ENCODE results near the gene PRUNE2. TPM values are rescaled to one million over a fixed set of nuclear protein-coding genes. Genes with fewer than 3 reads are reported as not detected.
"Not testable (repeated sequence)": the region's sequence is repeated elsewhere in the genome, so short reads cannot be mapped to it uniquely, and the experiment has no call there.

Gene PRUNE2
- total RNA-seq, 2 experiments from 2014 or later, result not detected

- intact Hi-C loops (cut with DNase I, micrococcal nuclease), result no loop called here
- TF ChIP-seq, protein P1, sequence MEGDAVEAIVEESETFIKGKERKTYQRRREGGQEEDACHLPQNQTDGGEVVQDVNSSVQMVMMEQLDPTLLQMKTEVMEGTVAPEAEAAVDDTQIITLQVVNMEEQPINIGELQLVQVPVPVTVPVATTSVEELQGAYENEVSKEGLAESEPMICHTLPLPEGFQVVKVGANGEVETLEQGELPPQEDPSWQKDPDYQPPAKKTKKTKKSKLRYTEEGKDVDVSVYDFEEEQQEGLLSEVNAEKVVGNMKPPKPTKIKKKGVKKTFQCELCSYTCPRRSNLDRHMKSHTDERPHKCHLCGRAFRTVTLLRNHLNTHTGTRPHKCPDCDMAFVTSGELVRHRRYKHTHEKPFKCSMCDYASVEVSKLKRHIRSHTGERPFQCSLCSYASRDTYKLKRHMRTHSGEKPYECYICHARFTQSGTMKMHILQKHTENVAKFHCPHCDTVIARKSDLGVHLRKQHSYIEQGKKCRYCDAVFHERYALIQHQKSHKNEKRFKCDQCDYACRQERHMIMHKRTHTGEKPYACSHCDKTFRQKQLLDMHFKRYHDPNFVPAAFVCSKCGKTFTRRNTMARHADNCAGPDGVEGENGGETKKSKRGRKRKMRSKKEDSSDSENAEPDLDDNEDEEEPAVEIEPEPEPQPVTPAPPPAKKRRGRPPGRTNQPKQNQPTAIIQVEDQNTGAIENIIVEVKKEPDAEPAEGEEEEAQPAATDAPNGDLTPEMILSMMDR (IDR thresholded peaks at IDR 0.05), result no peak
- Mint-ChIP-seq H3K27me3 (no peaks in the 10 kb centered on the region), H3K9me3 (no peaks in the 10 kb centered on the region), H3K4me1 (ENCODE audit: low read depth) (no peaks in the 10 kb centered on the region), H3K4me3 (no peak overlapping the region), H3K36me3 (ENCODE audit: low read depth) (no peaks in the 10 kb centered on the region), H3K27ac (no peak overlapping the region)
- no peaks in the 10 kb centered on the region for H3K36me3 ChIP-seq (ENCODE audit: insufficient read depth, low read length)
- ChIA-PET CTCF (no interaction called here), POLR2A (no interaction called here)
- H3K4me1 ChIP-seq (ENCODE audit: insufficient read depth, low read length), result no peaks in the 10 kb centered on the region
- no peak for ATAC-seq (ENCODE audit: poor library complexity)
- H3K4me3 ChIP-seq (ENCODE audit: low read length), result no peak overlapping the region
- no peaks in the 10 kb centered on the region for H3K27me3 ChIP-seq (ENCODE audit: control insufficient read depth in 1 of 2, insufficient read depth in 2 of 2, low read length in 2 of 2)
- no peak overlapping the region for H3K27ac ChIP-seq (ENCODE audit: low read depth in 1 of 2, low read length in 2 of 2)
- no peaks in the 10 kb centered on the region for H3K9me3 ChIP-seq (ENCODE audit: control insufficient read depth in 1 of 2, insufficient read depth in 1 of 2, low read length in 2 of 2)
- DNase-seq, result no peak
Observed at GRCh38 chr9:76676857-76677256, 229.1 kb downstream of the PRUNE2 start.

- TF ChIP-seq, protein P1 (IDR thresholded peaks at IDR 0.05), result no peak
Observed at GRCh38 chr9:76667521-76667957, 238.4 kb downstream of the PRUNE2 start.

GRCh38 chr9:76665966-76666365 lies 239.9 kb downstream of the PRUNE2 start:
- H3K4me1 ChIP-seq (ENCODE audit: insufficient read depth, low read length); H3K9me3 Mint-ChIP-seq; H3K9me3 ChIP-seq (ENCODE audit: control insufficient read depth in 1 of 2, insufficient read depth in 1 of 2, low read length in 2 of 2); H3K4me1 Mint-ChIP-seq (ENCODE audit: low read depth); H3K27ac Mint-ChIP-seq; intact Hi-C loops (cut with DNase I, micrococcal nuclease); H3K27ac ChIP-seq (ENCODE audit: low read depth in 1 of 2, low read length in 2 of 2); CTCF ChIA-PET; H3K36me3 ChIP-seq (ENCODE audit: insufficient read depth, low read length); POLR2A ChIA-PET; H3K27me3 ChIP-seq (ENCODE audit: control insufficient read depth in 1 of 2, insufficient read depth in 2 of 2, low read length in 2 of 2); H3K4me3 Mint-ChIP-seq; ATAC-seq (ENCODE audit: poor library complexity); H3K36me3 Mint-ChIP-seq (ENCODE audit: low read depth); H3K4me3 ChIP-seq (ENCODE audit: low read length); H3K27me3 Mint-ChIP-seq; DNase-seq: not testable (repeated sequence)

More at GRCh38 chr9:76667521-76667957, 238.4 kb downstream of the PRUNE2 start:
- Mint-ChIP-seq H3K36me3 (ENCODE audit: low read depth) (no peaks in the 10 kb centered on the region), H3K27ac (no peak overlapping the region), H3K9me3 (no peaks in the 10 kb centered on the region), H3K27me3 (no peaks in the 10 kb centered on the region), H3K4me1 (ENCODE audit: low read depth) (no peaks in the 10 kb centered on the region), H3K4me3 (no peak overlapping the region)
- POLR2A ChIA-PET, result no interaction called here
- no peak overlapping the region for H3K4me3 ChIP-seq (ENCODE audit: low read length)
- peaks cover 2% of the 10 kb centered on the region for H3K4me1 ChIP-seq (ENCODE audit: insufficient read depth, low read length)
- DNase-seq (no peak), ATAC-seq (ENCODE audit: poor library complexity) (no peak)
- H3K36me3 ChIP-seq (ENCODE audit: insufficient read depth, low read length), result no peaks in the 10 kb centered on the region
- intact Hi-C loops (cut with DNase I, micrococcal nuclease), result no loop called here
- H3K27me3 ChIP-seq (ENCODE audit: control insufficient read depth in 1 of 2, insufficient read depth in 2 of 2, low read length in 2 of 2), result no peaks in the 10 kb centered on the region
- no peak overlapping the region for H3K27ac ChIP-seq (ENCODE audit: low read depth in 1 of 2, low read length in 2 of 2)
- H3K9me3 ChIP-seq (ENCODE audit: control insufficient read depth in 1 of 2, insufficient read depth in 1 of 2, low read length in 2 of 2), result no peaks in the 10 kb centered on the region
- CTCF ChIA-PET, result no interaction called here

DNA sequence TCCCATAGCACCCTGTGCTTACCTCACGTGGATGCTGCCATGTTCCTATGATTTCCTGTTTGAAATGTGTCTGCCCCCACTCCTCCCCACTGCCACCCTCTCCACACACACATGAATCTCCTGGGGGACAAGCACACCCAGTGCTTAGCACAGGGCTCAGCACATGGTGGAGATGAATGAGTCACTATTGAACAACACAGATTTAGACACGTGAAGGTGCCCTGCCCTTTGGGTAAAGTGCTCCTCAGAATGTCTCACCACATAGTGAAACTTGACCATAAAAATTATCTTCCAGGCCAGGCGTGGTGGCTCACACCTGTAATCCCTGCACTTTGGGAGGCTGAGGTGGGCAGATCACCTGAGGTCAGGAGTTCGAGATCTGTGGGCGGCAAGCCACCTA lies 240.5 kb downstream of the PRUNE2 start:
- Mint-ChIP-seq H3K4me1 (ENCODE audit: low read depth) (no peaks in the 10 kb centered on the region), H3K36me3 (ENCODE audit: low read depth) (no peaks in the 10 kb centered on the region), H3K9me3 (no peaks in the 10 kb centered on the region), H3K27me3 (no peaks in the 10 kb centered on the region), H3K4me3 (no peak overlapping the region), H3K27ac (no peak overlapping the region)
- no peak for DNase-seq
- Histone ChIP-seq H3K4me3 (ENCODE audit: low read length) (no peak overlapping the region), H3K36me3 (ENCODE audit: insufficient read depth, low read length) (no peaks in the 10 kb centered on the region), H3K27ac (ENCODE audit: low read depth in 1 of 2, low read length in 2 of 2) (no peak overlapping the region), H3K9me3 (ENCODE audit: control insufficient read depth in 1 of 2, insufficient read depth in 1 of 2, low read length in 2 of 2) (no peaks in the 10 kb centered on the region), H3K27me3 (ENCODE audit: control insufficient read depth in 1 of 2, insufficient read depth in 2 of 2, low read length in 2 of 2) (no peaks in the 10 kb centered on the region), H3K4me1 (ENCODE audit: insufficient read depth, low read length) (peaks cover 2% of the 10 kb centered on the region)
- TF ChIP-seq, protein P1 (IDR thresholded peaks at IDR 0.05), result no peak
- ChIA-PET CTCF (no interaction called here), POLR2A (no interaction called here)
- no peak for ATAC-seq (ENCODE audit: poor library complexity)
- intact Hi-C loops (cut with DNase I, micrococcal nuclease), result no loop called here
